DND-41 (cell line): ENCODE results near the gene NPIPB4.
A peak's percentile ranks its signal among the peaks of the same experiment; 100 is the strongest.
"Not testable (repeated sequence)": the region's sequence is repeated elsewhere in the genome, so short reads cannot be mapped to it uniquely, and the experiment has no call there.

Experiments
- ATAC-seq: fragments of 200-7000 bp; cut with Tn5 transposase; 3 replicates; pipeline ENCODE4 v1.9.1; 2021; ENCODE audit warnings: low read depth; ENCODE audit not compliant: insufficient read depth
- DNase-seq: peaks from one replicate; pipeline ENCODE4 v3.0.0-alpha.2; 2020
- H2AFZ ChIP-seq: 2 replicates; pipeline ENCODE4 v1.6.0; 2012; ENCODE audit warnings: low read depth, low read length
- H3K27ac ChIP-seq: 2 replicates; pipeline ENCODE4 v1.5.1; 2012; ENCODE audit warnings: low read length, inconsistent platforms
- H3K27me3 ChIP-seq: fragments of 200-600 bp; sonication (generic); 2 replicates; pipeline ENCODE4 v1.6.0; 2012; ENCODE audit warnings: low read length, mild to moderate bottlenecking, inconsistent platforms; ENCODE audit not compliant: insufficient read depth, poor library complexity
- H3K36me3 ChIP-seq: 2 replicates; pipeline ENCODE4 v1.5.1; 2012; ENCODE audit warnings: low read length, inconsistent platforms; ENCODE audit not compliant: insufficient read depth
- H3K4me1 ChIP-seq: 2 replicates; pipeline ENCODE4 v1.5.1; 2012; ENCODE audit warnings: mild to moderate bottlenecking, low read length; ENCODE audit not compliant: insufficient read depth
- H3K4me2 ChIP-seq: 2 replicates; pipeline ENCODE4 v1.6.0; 2012; ENCODE audit warnings: mild to moderate bottlenecking, moderate library complexity, low read length, inconsistent platforms; ENCODE audit not compliant: insufficient read depth
- H3K4me3 ChIP-seq, 2 experiments: fragments of 200-600 bp in 1 of 2; shearing (Covaris generic) in 1 of 2; 2 replicates each; pipeline ENCODE4 v1.5.1; 2012 to 2016; ENCODE audit warnings: inconsistent platforms in 2 of 2, low read length in 2 of 2, mild to moderate bottlenecking in 2 of 2, low read depth in 1 of 2, moderate library complexity in 1 of 2
- H3K79me2 ChIP-seq: 2 replicates; pipeline ENCODE4 v1.6.0; 2012; ENCODE audit warnings: low read length, inconsistent platforms; ENCODE audit not compliant: insufficient read depth
- H3K9ac ChIP-seq: 2 replicates; pipeline ENCODE4 v1.6.0; 2012; ENCODE audit warnings: low read depth, mild to moderate bottlenecking, inconsistent platforms, low read length, moderate library complexity
- H3K9me3 ChIP-seq: 2 replicates; pipeline ENCODE4 v1.5.1; 2012; ENCODE audit warnings: low read length, moderate library complexity, mild to moderate bottlenecking, inconsistent platforms; ENCODE audit not compliant: insufficient read depth, severe bottlenecking
- H4K20me1 ChIP-seq: 2 replicates; pipeline ENCODE4 v1.6.0; 2012; ENCODE audit warnings: low read length; ENCODE audit not compliant: insufficient read depth

Gene NPIPB4

DNA sequence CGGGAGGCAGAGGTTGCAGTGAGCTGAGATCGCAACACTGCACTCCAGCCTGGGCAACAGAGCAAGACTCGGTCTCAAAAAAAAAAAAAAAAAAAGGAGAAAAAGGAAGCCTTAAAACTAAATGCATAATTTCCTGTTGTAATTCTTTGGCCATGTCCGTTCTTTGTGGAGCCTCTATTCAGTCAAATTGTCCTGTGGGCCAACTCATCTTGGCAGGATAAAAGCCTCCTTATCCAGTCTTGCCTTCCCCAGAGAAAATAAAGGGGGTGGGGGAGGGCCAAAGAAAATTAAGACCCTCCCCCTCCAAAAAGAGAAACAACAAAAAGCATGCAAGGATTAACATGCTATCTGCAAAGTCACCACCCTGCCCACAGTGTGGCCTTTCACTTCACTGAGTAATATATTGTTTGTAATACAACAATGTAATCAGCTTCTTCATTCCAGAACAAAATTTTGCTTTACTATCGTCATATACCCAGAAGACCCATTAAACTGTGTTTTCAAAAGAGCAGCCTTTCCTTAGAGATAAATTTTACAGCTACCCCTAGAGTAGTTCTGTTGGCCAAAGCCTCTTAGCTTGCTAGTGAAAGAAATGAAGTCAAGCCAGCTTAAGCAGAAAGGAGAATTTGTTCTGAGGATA, 31.4 kb downstream of the NPIPB4 start:
- H3K79me2 ChIP-seq, DNase-seq, H3K9me3 ChIP-seq, H3K36me3 ChIP-seq, H2AFZ ChIP-seq, H4K20me1 ChIP-seq, H3K4me2 ChIP-seq, H3K4me1 ChIP-seq, H3K27ac ChIP-seq, H3K27me3 ChIP-seq, H3K4me3 ChIP-seq, H3K9ac ChIP-seq, ATAC-seq: not testable (repeated sequence)

DNA sequence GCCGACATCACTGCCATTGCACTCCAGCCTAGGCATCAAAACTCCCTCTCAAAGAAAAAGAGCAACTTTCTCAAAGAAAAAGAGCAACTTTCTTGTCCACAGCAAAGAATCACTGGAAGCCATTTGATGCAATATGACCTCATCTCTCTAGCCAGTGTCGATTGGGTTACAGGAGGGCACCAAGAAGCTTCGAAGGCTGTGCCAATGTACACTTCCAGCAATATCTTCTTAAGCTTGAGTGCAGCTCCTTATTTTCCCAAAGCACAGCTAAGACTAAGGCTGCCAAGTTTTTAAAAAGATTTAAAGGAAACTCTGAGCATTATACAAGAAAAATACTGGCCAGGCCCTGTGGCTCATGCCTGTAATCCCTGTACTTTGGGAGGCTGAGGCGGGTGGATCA, 32.0 kb downstream of the NPIPB4 start:
- not testable (repeated sequence) for H3K4me3 ChIP-seq, H3K27ac ChIP-seq, H3K36me3 ChIP-seq, H4K20me1 ChIP-seq, H3K27me3 ChIP-seq, ATAC-seq, DNase-seq, H3K9ac ChIP-seq, H3K4me1 ChIP-seq, H2AFZ ChIP-seq, H3K79me2 ChIP-seq, H3K4me2 ChIP-seq, H3K9me3 ChIP-seq

DNA sequence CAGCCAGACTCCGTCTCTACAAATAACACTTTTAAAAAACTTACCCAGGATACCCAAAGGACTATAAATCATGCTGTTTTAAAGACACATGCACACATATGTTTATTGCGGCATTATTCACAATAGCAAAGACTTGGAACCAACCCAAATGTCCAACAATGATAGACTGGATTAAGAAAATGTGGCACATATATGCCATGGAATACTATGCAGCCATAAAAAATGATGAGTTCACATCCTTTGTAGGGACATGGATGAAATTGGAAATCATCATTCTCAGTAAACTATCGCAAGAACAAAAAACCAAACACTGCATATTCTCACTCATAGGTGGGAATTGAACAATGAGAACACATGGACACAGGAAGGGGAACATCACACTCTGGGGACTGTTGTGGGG, 34.3 kb downstream of the NPIPB4 start:
- not testable (repeated sequence) for H3K36me3 ChIP-seq, H3K27ac ChIP-seq, H3K27me3 ChIP-seq, DNase-seq, ATAC-seq, H4K20me1 ChIP-seq, H3K4me2 ChIP-seq, H3K4me3 ChIP-seq, H2AFZ ChIP-seq, H3K9ac ChIP-seq, H3K79me2 ChIP-seq, H3K9me3 ChIP-seq
- H3K4me1 ChIP-seq = peaks cover 11% of the 10 kb centered on the region

DNA sequence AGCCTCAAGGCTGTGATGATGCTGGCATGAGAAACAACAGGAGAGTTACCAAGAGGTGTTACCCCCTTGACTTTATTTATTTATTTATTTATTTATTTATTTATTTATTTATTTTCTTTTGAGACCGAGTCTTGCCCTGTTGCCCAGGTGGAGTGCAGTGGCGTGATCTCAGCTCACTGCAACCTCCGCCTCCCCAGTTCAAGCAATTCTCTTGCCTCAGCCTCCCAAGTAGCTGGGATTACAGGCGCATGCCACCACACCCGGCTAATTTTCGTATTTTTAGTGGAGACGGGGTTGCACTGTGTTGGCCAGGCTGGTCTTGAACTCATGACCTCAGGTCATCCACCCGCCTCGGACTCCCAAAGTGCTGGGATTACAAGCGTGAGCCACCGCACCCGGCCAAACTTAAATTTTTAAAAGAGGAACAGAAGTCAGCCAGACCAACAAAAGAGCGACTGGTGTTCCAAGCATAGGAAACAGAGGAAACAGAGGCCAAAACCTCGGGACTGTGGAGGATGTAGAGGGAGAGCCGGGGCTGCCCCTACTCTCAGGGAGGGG, 36.6 kb downstream of the NPIPB4 start:
- not testable (repeated sequence) for H3K9me3 ChIP-seq, ATAC-seq, H3K36me3 ChIP-seq, H4K20me1 ChIP-seq, H3K27me3 ChIP-seq, H3K79me2 ChIP-seq, DNase-seq
- peak overlapping the region; percentile 97 for H2AFZ ChIP-seq
- H3K9ac ChIP-seq = peak overlapping the region; percentile 71
- peaks cover 11% of the 10 kb centered on the region for H3K4me1 ChIP-seq
- H3K4me2 ChIP-seq = peak overlapping the region; percentile 76
- peak overlapping the region; percentile 89 for H3K27ac ChIP-seq
- peak overlapping the region; percentile 48 to 77 for H3K4me3 ChIP-seq

GRCh38 chr16:21820028-21820907, 37.3 kb downstream of the NPIPB4 start:
- peak overlapping the region; percentile 71 for H3K9ac ChIP-seq
- H3K4me2 ChIP-seq = peak overlapping the region; percentile 76
- H3K9me3 ChIP-seq, H3K27me3 ChIP-seq, H4K20me1 ChIP-seq, H3K36me3 ChIP-seq, H3K79me2 ChIP-seq: not testable (repeated sequence)
- DNase-seq (peak; percentile 80), ATAC-seq (peak; percentile 97)
- H2AFZ ChIP-seq = peak overlapping the region; percentile 97
- peaks cover 11% of the 10 kb centered on the region for H3K4me1 ChIP-seq
- peak overlapping the region; percentile 89 for H3K27ac ChIP-seq
- peak overlapping the region; percentile 48 to 77 for H3K4me3 ChIP-seq

DNA sequence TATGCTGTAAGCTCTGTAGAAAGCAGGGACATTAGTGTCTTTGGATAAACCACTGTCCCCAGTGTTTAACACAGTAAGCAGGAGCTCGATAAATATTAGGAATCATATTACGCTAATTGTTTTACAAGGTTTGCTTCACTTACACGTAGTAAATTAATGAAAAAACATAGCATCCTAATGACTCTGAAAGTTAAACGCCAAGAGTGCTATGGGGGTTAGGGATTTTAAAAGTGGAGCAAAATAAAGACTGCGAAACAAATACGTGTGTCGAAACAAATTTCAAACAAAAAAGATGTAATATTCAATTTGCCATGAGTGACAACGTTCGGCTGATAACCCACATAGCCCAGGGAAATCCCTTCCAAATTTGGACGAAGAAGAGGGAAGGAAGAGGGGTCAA, 37.9 kb downstream of the NPIPB4 start:
- H3K27ac ChIP-seq, ATAC-seq, H4K20me1 ChIP-seq, DNase-seq, H3K9me3 ChIP-seq, H3K27me3 ChIP-seq, H3K36me3 ChIP-seq, H3K79me2 ChIP-seq: not testable (repeated sequence)
- H2AFZ ChIP-seq = peak overlapping the region; percentile 97
- H3K4me2 ChIP-seq = peak overlapping the region; percentile 76
- peaks cover 11% of the 10 kb centered on the region for H3K4me1 ChIP-seq
- H3K9ac ChIP-seq = peak overlapping the region; percentile 71
- H3K4me3 ChIP-seq = peak overlapping the region in 1 of 2 experiments; percentile 77; a peak in 3 of 4 replicates

GRCh38 chr16:21817012-21817411, 40.5 kb downstream of the NPIPB4 start:
- not testable (repeated sequence) for DNase-seq, H3K27me3 ChIP-seq, H3K4me2 ChIP-seq, H3K79me2 ChIP-seq, H3K9me3 ChIP-seq, H2AFZ ChIP-seq, ATAC-seq, H3K36me3 ChIP-seq, H3K4me3 ChIP-seq, H3K9ac ChIP-seq, H3K27ac ChIP-seq, H4K20me1 ChIP-seq
- H3K4me1 ChIP-seq = peaks cover 11% of the 10 kb centered on the region

DNA sequence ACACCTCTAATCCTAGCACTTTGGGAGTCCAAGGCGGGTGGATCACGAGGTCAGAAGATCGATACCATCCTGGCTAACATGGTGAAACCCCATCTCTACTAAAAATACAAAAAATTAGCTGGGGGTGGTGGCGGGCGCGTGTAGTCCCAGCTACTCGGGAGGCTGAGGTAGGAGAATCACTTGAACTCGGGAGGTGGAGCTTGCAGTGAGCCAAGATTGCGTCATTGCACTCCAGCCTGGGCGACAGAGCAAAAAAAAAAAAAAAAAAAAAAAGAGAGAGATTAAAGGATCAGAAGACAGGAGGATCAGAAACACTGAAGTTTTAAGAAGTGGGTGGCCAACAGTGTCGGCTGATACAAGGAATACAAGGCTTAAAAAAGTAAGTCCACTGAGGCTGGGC, 41.9 kb downstream of the NPIPB4 start:
- H3K27me3 ChIP-seq, ATAC-seq, H4K20me1 ChIP-seq, H3K36me3 ChIP-seq, H3K79me2 ChIP-seq, H3K4me2 ChIP-seq, H3K4me1 ChIP-seq, DNase-seq, H3K9me3 ChIP-seq, H2AFZ ChIP-seq, H3K4me3 ChIP-seq, H3K27ac ChIP-seq, H3K9ac ChIP-seq: not testable (repeated sequence)
